KMS-11 (cell line): ENCODE data around the gene SUCO.

Source experiments
- H2AFZ ChIP-seq: fragments of 200-600 bp; sonication (generic); 2 replicates; pipeline ENCODE4 v1.6.1; 2016; ENCODE audit warnings: antibody characterized with exemption, mixed run types, low read depth
- H3K27ac ChIP-seq: fragments of 200-600 bp; sonication (generic); 2 replicates; pipeline ENCODE4 v1.6.1; 2016; ENCODE audit warnings: mild to moderate bottlenecking, mixed run types
- H3K27me3 ChIP-seq: fragments of 200-600 bp; sonication (generic); 2 replicates; pipeline ENCODE4 v1.6.1; 2017; ENCODE audit warnings: mild to moderate bottlenecking, low read depth, mixed run types, moderate library complexity; ENCODE audit not compliant: insufficient read depth
- H3K36me3 ChIP-seq: fragments of 200-600 bp; sonication (generic); 2 replicates; pipeline ENCODE4 v1.6.1; 2017; ENCODE audit warnings: mild to moderate bottlenecking, mixed run types; ENCODE audit not compliant: insufficient read depth
- H3K4me1 ChIP-seq: fragments of 200-600 bp; sonication (generic); 2 replicates; pipeline ENCODE4 v1.6.1; 2016; ENCODE audit warnings: mild to moderate bottlenecking, low read depth, mixed run types; ENCODE audit not compliant: poor library complexity, severe bottlenecking
- H3K4me2 ChIP-seq: fragments of 200-600 bp; sonication (generic); 2 replicates; pipeline ENCODE4 v1.7.0; 2016; ENCODE audit warnings: mild to moderate bottlenecking, mixed run types
- H3K4me3 ChIP-seq: fragments of 200-600 bp; sonication (generic); IDR thresholded peaks from 2 replicates; pipeline ENCODE4 v1.6.1; 2017; ENCODE audit warnings: low read depth, low read length, mixed read lengths; ENCODE audit not compliant: insufficient read depth
- H3K79me2 ChIP-seq: fragments of 200-600 bp; sonication (generic); 2 replicates; pipeline ENCODE4 v1.6.1; 2016; ENCODE audit warnings: low read depth, mixed run types; ENCODE audit not compliant: insufficient read depth
- H3K9ac ChIP-seq: fragments of 200-600 bp; sonication (generic); 2 replicates; pipeline ENCODE4 v1.6.1; 2016; ENCODE audit warnings: mild to moderate bottlenecking, mixed run types
- H4K20me1 ChIP-seq: fragments of 200-600 bp; sonication (generic); 2 replicates; pipeline ENCODE4 v1.6.1; 2016; ENCODE audit warnings: mild to moderate bottlenecking, mixed run types; ENCODE audit not compliant: insufficient read depth
- CTCF ChIP-seq: fragments of 200-600 bp; sonication (generic); conservative IDR thresholded peaks from 2 replicates; pipeline ENCODE4 v1.6.1; 2017; ENCODE audit warnings: low read depth, mild to moderate bottlenecking, antibody characterized with exemption, low read length, moderate library complexity, mixed read lengths

SUCO gene

DNA sequence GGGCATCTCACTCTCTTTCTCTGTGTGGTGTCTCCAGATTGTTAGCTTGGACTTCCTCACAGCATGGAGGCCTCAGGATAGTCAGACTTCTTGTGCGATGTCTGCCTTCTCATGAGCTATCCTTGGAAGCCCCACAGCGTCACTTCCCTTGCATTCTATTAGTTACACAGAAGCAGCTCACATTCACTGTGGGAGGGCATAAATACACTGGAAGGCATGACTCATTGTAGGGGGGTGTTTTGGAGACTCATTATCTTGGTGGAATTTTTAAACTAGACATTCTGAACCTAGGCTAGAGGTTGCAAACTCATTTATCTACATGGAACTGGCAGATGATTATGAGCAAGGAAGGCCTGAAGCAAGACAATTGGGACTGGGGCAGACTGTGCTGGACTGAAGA, 104.6 kb downstream of the SUCO start:
- H3K27ac ChIP-seq, result no peak overlapping the region
- no peaks in the 10 kb centered on the region for H3K27me3 ChIP-seq
- no peak overlapping the region for H2AFZ ChIP-seq
- H3K79me2 ChIP-seq, result no peaks in the 10 kb centered on the region
- no peak overlapping the region for H3K4me2 ChIP-seq
- no peak for TF ChIP-seq CTCF
- no peaks in the 10 kb centered on the region for H3K4me1 ChIP-seq
- H3K36me3 ChIP-seq, result no peaks in the 10 kb centered on the region
- no peak overlapping the region for H3K4me3 ChIP-seq
- H4K20me1 ChIP-seq, result no peaks in the 10 kb centered on the region
- no peak overlapping the region for H3K9ac ChIP-seq

DNA sequence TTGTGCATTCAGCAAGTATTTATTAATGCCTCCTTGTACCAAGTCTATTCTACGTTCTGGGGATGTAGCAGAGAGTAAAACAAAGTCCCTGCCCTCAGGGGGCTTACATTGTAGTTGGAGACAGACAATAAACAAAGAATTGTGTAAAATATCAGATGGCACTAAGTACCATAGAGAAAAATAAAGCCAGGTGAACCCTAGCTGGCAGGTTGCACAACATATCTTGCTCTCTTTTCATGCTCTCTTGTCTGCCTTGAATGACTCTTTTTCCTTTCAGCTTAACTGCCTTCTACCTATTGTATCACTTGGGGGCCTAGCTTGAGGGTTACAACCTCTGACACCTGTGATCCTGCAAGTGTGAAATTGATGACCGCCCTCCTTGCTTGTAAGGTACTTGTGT, 105.3 kb downstream of the SUCO start:
- TF ChIP-seq CTCF, result no peak
- Histone ChIP-seq H4K20me1 (no peaks in the 10 kb centered on the region), H3K79me2 (no peaks in the 10 kb centered on the region), H3K36me3 (no peaks in the 10 kb centered on the region), H3K4me2 (no peak overlapping the region; the same call in 1 of the 2 replicates), H3K27me3 (no peaks in the 10 kb centered on the region), H3K27ac (no peak overlapping the region), H3K9ac (no peak overlapping the region), H3K4me3 (no peak overlapping the region), H3K4me1 (peaks cover 3% of the 10 kb centered on the region), H2AFZ (no peak overlapping the region)

GRCh38 chr1:172638885-172639831, 106.2 kb downstream of the SUCO start:
- no peaks in the 10 kb centered on the region for H3K79me2 ChIP-seq
- H3K4me1 ChIP-seq, result peaks cover 12% of the 10 kb centered on the region
- no peak overlapping the region for H3K4me3 ChIP-seq
- H2AFZ ChIP-seq, result 0 out of 2 replicates have a peak overlapping the region, but pooled peaks have one; percentile 1
- peak overlapping the region; percentile 19; the same call in 1 of the 2 replicates for H3K4me2 ChIP-seq
- H3K27ac ChIP-seq, result peak overlapping the region; percentile 40
- no peaks in the 10 kb centered on the region for H3K36me3 ChIP-seq
- H4K20me1 ChIP-seq, result no peaks in the 10 kb centered on the region
- no peak overlapping the region for H3K9ac ChIP-seq
- no peaks in the 10 kb centered on the region for H3K27me3 ChIP-seq
- TF ChIP-seq CTCF, result no peak

DNA sequence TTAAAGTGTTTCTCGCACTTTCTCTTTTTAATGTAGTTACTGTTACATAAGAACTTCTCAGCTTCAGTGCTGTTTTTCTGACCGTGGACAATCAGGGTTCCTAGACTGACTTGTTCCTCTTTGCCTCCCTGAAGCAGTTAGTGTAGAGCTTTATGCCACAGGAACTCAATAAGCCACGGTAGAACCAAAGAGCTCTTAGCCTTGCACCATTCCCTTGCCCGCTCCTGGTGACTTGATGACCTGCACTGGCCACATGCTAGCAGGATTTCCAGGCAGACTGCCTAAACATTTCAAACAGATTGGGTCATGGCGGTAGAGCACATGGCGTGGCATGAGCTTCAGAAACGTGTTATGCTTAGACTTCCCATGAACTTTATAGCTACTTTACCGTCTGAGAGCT, 107.2 kb downstream of the SUCO start:
- Histone ChIP-seq H3K27me3 (no peaks in the 10 kb centered on the region), H2AFZ (no peak overlapping the region), H3K4me1 (peaks cover 14% of the 10 kb centered on the region), H3K36me3 (no peaks in the 10 kb centered on the region), H3K9ac (no peak overlapping the region), H3K4me3 (no peak overlapping the region), H3K27ac (no peak overlapping the region), H3K4me2 (no peak overlapping the region), H4K20me1 (no peaks in the 10 kb centered on the region), H3K79me2 (no peaks in the 10 kb centered on the region)
- TF ChIP-seq CTCF, result no peak
